PC-3 (cell line): ENCODE data around the gene DKK3. TPM values are rescaled to one million over a fixed set of nuclear protein-coding genes. Genes with fewer than 3 reads are reported as not detected.
A peak's percentile ranks its signal among the peaks of the same experiment; 100 is the strongest.

ENCODE experiments used
- ATAC-seq: fragments of 200-7000 bp; cut with Tn5 transposase; 2 replicates; pipeline ENCODE4 v1.9.1; 2020; ENCODE audit warnings: mild to moderate bottlenecking, moderate library complexity
- BruUV-seq: library from RNA; stranded (reverse); fragments of 400-500 nt; replicated peaks from 2 replicates; lab custom pipeline; 2021; lab: Mats Ljungman, UMichigan
- CTCF ChIA-PET: fragments of 300-600 bp; sonication (Branson Sonifier 250); formaldehyde crosslinking; loops from one replicate; lab custom pipeline; 2022; ENCODE audit warnings: antibody characterized with exemption; lab: Charles Lee
- POLR2A ChIA-PET: fragments of 300-600 bp; sonication (Branson Sonifier 250); formaldehyde crosslinking; loops from one replicate; lab custom pipeline; 2022; ENCODE audit warnings: antibody characterized with exemption; ENCODE audit not compliant: unreplicated experiment; lab: Charles Lee
- DNase-seq: peaks from one replicate; pipeline ENCODE4 v3.0.0-alpha.2; 2015
- H2AFZ ChIP-seq: fragments of 300-600 bp; sonication (generic); 2 replicates; pipeline ENCODE4 v1.6.0; 2016; ENCODE audit warnings: antibody characterized with exemption, low read length
- H3F3A ChIP-seq: fragments of 300-600 bp; sonication (generic); one replicate; pipeline ENCODE4 v1.6.0; 2017; ENCODE audit warnings: antibody characterized with exemption, low read length, control low read depth, mild to moderate bottlenecking; ENCODE audit not compliant: unreplicated experiment
- H3K27ac ChIP-seq: fragments of 300-600 bp; sonication (generic); 2 replicates; pipeline ENCODE4 v1.5.1; 2016; ENCODE audit warnings: mild to moderate bottlenecking, low read length
- H3K27me3 ChIP-seq: fragments of 300-600 bp; sonication (generic); 2 replicates; pipeline ENCODE4 v1.6.1; 2016; ENCODE audit warnings: low read length, mixed read lengths
- H3K36me3 ChIP-seq: fragments of 300-600 bp; sonication (generic); 2 replicates; pipeline ENCODE4 v1.6.1; 2016; ENCODE audit warnings: low read depth, mixed run types, low read length, mixed read lengths
- H3K4me1 ChIP-seq: fragments of 300-600 bp; sonication (generic); 2 replicates; pipeline ENCODE4 v1.5.1; 2016; ENCODE audit warnings: low read length; ENCODE audit not compliant: insufficient read depth
- H3K4me2 ChIP-seq: fragments of 300-600 bp; sonication (generic); 2 replicates; pipeline ENCODE4 v1.6.0; 2016; ENCODE audit warnings: low read length
- H3K4me3 ChIP-seq: fragments of 300-600 bp; sonication (generic); 2 replicates; pipeline ENCODE4 v1.5.1; 2016; ENCODE audit warnings: mild to moderate bottlenecking, low read length, mixed read lengths
- H3K79me2 ChIP-seq: fragments of 300-600 bp; sonication (generic); 2 replicates; pipeline ENCODE4 v1.6.1; 2017; ENCODE audit warnings: low read length, mixed read lengths
- H3K9ac ChIP-seq: fragments of 300-600 bp; sonication (generic); 2 replicates; pipeline ENCODE4 v1.6.0; 2016; ENCODE audit warnings: mild to moderate bottlenecking, low read length
- H3K9me2 ChIP-seq: fragments of 300-600 bp; sonication (generic); replicated peaks from 2 replicates; pipeline ENCODE4 v1.6.1; 2016; ENCODE audit warnings: mixed run types, low read length, mixed read lengths
- H3K9me3 ChIP-seq: fragments of 300-600 bp; sonication (generic); 2 replicates; pipeline ENCODE4 v1.6.1; 2016; ENCODE audit warnings: low read length, mixed read lengths
- H4K20me1 ChIP-seq: fragments of 300-600 bp; sonication (generic); 2 replicates; pipeline ENCODE4 v1.6.1; 2016; ENCODE audit warnings: low read length, mixed read lengths
- CTCF ChIP-seq: fragments of 300-600 bp; sonication (generic); conservative IDR thresholded peaks from 2 replicates; pipeline ENCODE4 v1.5.1; 2017; ENCODE audit warnings: antibody characterized with exemption, low read depth, mild to moderate bottlenecking, low read length
- EZH2 ChIP-seq: fragments of 300-600 bp; sonication (generic); IDR thresholded peaks from one replicate; pipeline ENCODE4 v1.6.1; 2017; ENCODE audit warnings: antibody characterized with exemption, mild to moderate bottlenecking, low read length; ENCODE audit not compliant: unreplicated experiment
- EZH2phosphoT487 ChIP-seq: fragments of 300-600 bp; sonication (generic); IDR thresholded peaks from 2 replicates; pipeline ENCODE4 v1.6.1; 2018; ENCODE audit warnings: mild to moderate bottlenecking, antibody characterized with exemption, low read length, borderline replicate concordance
- intact Hi-C: fragments of 100-400 bp; cut with micrococcal nuclease; formaldehyde crosslinking; loops from 2 replicates; pipeline ENCODE4 v1.9.0; 2023
- total RNA-seq: library from RNA; depleted of rRNA; stranded (reverse); fragments of >200 nt; gene quantifications from 2 replicates; pipeline ENCODE4 v1.2.3, GENCODE V29; 2014

Gene DKK3
- total RNA-seq, 1 experiment from 2014 or later = 0.07 TPM

DNA sequence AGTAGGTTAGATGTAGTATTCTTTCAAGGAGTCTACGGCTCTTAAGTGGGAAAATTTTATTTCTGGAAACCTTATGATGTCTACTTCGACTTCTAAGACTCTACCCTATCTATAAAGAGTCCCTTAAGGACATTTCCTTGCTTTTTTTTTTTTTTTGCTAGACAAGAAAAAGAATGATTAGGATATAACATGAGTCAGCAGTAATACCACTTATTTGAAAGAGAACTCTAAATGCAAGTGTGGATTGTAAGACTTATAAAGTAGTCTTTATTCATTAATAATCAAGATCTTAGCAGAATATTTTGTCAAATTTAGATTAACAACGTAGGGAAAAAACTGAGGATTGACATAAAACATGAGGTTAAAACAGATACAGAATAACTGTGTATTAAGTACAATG is 71.0 kb downstream of the DKK3 start:
- TF ChIP-seq EZH2phosphoT487 = no peak
- TF ChIP-seq EZH2 = no peak
- no peaks in the 10 kb centered on the region for H3F3A ChIP-seq
- DNase-seq (no peak), ATAC-seq (no peak)
- H3K36me3 ChIP-seq = peaks cover 25% of the 10 kb centered on the region
- BruUV-seq = no TSS peak
- no peaks in the 10 kb centered on the region for H4K20me1 ChIP-seq
- ChIA-PET POLR2A (no interaction called here), CTCF (interaction anchor here (0.6 kb wide), 1 partner anchor 1407 kb away, joined by 3 read pairs; no protein-coding TSS in a partner anchor)
- no peaks in the 10 kb centered on the region for H3K27me3 ChIP-seq
- H3K4me3 ChIP-seq = no peak overlapping the region
- no peaks in the 10 kb centered on the region for H3K79me2 ChIP-seq
- peak overlapping the region; percentile 3; the same call in 1 of the 2 replicates for H3K9ac ChIP-seq
- H3K9me3 ChIP-seq = no peaks in the 10 kb centered on the region
- H3K4me2 ChIP-seq = peak overlapping the region; percentile 30
- H3K9me2 ChIP-seq = no peaks in the 10 kb centered on the region
- intact Hi-C loops = no loop called here
- peaks cover 19% of the 10 kb centered on the region for H3K4me1 ChIP-seq
- H2AFZ ChIP-seq = no peak overlapping the region
- peak overlapping the region; percentile 41 for H3K27ac ChIP-seq

DNA sequence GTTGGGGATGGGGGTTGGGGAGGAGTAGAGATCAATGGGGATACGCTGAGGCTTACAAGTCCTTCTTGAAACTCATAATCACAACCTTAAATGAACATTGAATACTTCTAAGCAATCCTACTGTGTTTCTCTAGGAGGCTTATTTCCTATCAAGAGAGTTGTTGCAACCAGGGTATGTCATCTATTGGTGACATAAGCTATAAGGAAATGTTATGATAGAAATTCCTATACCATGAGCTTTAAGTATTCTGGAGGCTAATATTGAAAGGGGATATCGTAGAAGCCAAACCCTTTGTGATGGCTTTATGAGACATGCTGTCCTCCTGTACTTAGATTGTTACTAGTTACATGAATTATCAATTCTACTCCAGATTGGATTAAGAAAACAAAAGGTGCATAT is 72.9 kb downstream of the DKK3 start:
- no peak for TF ChIP-seq EZH2
- TF ChIP-seq EZH2phosphoT487 = no peak
- no peak for TF ChIP-seq CTCF
- no peak for ATAC-seq
- Histone ChIP-seq H3K27me3 (no peaks in the 10 kb centered on the region), H3F3A (no peaks in the 10 kb centered on the region), H2AFZ (no peak overlapping the region), H3K4me1 (peaks cover 28% of the 10 kb centered on the region), H4K20me1 (no peaks in the 10 kb centered on the region), H3K79me2 (no peaks in the 10 kb centered on the region), H3K9me2 (no peaks in the 10 kb centered on the region), H3K36me3 (peaks cover 25% of the 10 kb centered on the region), H3K4me3 (no peak overlapping the region), H3K9ac (no peak overlapping the region), H3K9me3 (no peaks in the 10 kb centered on the region), H3K4me2 (no peak overlapping the region), H3K27ac (no peak overlapping the region)
- ChIA-PET POLR2A (interaction anchor here (0.7 kb wide), 1 partner anchor 221 kb away, joined by 7 read pairs; no protein-coding TSS in a partner anchor), CTCF (interaction anchor here (0.5 kb wide), 1 partner anchor 349 kb away, joined by 4 read pairs; no protein-coding TSS in a partner anchor)
- intact Hi-C loops = no loop called here
- peak; percentile 38 for DNase-seq
- no TSS peak for BruUV-seq

GRCh38 chr11:11931461-11932055 is 76.9 kb downstream of the DKK3 start:
- ChIA-PET CTCF (interaction anchor here (0.7 to 1.2 kb wide), 5 partner anchors 15 to 350 kb away, joined by 3 to 18 read pairs (median 5); no protein-coding TSS in a partner anchor), POLR2A (no interaction called here)
- Histone ChIP-seq H3K9ac (no peak overlapping the region), H3K27me3 (no peaks in the 10 kb centered on the region), H3K9me2 (no peaks in the 10 kb centered on the region), H4K20me1 (no peaks in the 10 kb centered on the region), H3K27ac (peak overlapping the region; percentile 38), H3F3A (no peaks in the 10 kb centered on the region), H3K36me3 (peaks cover 18% of the 10 kb centered on the region), H2AFZ (no peak overlapping the region), H3K79me2 (no peaks in the 10 kb centered on the region), H3K4me2 (peak overlapping the region; percentile 34; the same call in 1 of the 2 replicates), H3K4me1 (peaks cover 13% of the 10 kb centered on the region), H3K4me3 (no peak overlapping the region), H3K9me3 (no peaks in the 10 kb centered on the region)
- BruUV-seq = no TSS peak
- DNase-seq (peak; percentile 77), ATAC-seq (peak; percentile 93)
- no peak for TF ChIP-seq EZH2
- peak; percentile 88 for TF ChIP-seq CTCF
- TF ChIP-seq EZH2phosphoT487 = no peak
- intact Hi-C loops = loop anchor here (1.0 to 5.0 kb wide), 2 partner anchors 113 to 351 kb away; no protein-coding TSS in a partner anchor
